ENCODE measurements around the gene EXOC4.
A peak's percentile ranks its signal among the peaks of the same experiment; 100 is the strongest.

The EXOC4 gene

DNA sequence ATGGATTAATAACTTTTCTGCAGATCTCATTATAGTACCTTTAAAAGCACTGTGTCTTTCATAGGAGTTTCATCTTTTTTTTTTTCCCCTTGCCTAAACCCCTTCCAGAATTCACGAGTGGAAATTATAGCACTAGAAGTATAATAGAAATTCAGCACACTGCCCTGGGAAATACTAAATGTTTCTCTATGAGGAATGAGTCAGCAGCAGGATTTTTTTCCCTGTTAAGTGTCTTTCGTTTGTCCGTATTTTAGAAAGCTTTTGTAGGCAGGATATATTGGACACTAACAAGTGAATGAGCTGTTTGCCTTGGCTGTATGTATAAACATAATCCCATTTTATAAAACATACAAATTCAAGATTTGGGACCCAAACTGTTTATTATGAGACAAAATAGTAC lies 105.8 kb downstream of the EXOC4 start:
- peak overlapping the region; percentile 0; the same call in 1 of the 2 replicates for H3K27ac ChIP-seq (ENCODE audit: low read depth, low read length)

DNA sequence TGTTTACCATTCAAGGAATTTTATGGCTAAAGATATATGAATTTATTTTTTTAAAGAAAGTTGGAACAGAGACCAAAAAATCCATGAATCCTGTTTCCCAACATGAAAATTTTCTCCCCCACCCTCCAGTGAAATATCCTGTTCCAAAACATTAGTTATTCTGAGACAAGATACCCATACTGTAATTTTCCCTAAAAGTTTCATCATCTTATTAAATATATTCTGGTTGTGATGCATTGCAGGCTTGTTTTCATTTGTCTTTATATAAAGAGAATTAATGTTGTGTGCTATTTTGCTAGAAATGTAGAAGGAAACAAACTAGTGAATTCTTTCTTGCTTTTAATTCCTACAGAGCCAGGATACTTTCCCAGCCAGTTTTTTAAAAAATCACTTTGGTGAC lies 106.6 kb downstream of the EXOC4 start:
- Histone ChIP-seq H3K27ac (ENCODE audit: low read depth, low read length) (no peak overlapping the region), H3K4me3 (ENCODE audit: low read depth, low read length) (no peak overlapping the region), H3K27me3 (ENCODE audit: insufficient read depth, low read length) (no peaks in the 10 kb centered on the region), H2AFZ (ENCODE audit: low read length, unreplicated experiment) (no peak overlapping the region), H3K79me2 (ENCODE audit: control insufficient read depth, insufficient read depth, low read length, unreplicated experiment) (no peaks in the 10 kb centered on the region), H3K4me1 (ENCODE audit: control insufficient read depth, insufficient read depth, low read length, unreplicated experiment) (peaks cover 24% of the 10 kb centered on the region), H3K36me3 (ENCODE audit: insufficient read depth, low read length) (peaks cover 6% of the 10 kb centered on the region)

More for the DNA sequence above, 105.8 kb downstream of the EXOC4 start:
- peaks cover 25% of the 10 kb centered on the region for H3K4me1 ChIP-seq (ENCODE audit: control insufficient read depth, insufficient read depth, low read length, unreplicated experiment)
- H3K79me2 ChIP-seq (ENCODE audit: control insufficient read depth, insufficient read depth, low read length, unreplicated experiment) = no peaks in the 10 kb centered on the region
- no peak overlapping the region for H3K4me3 ChIP-seq (ENCODE audit: low read depth, low read length)
- H3K27me3 ChIP-seq (ENCODE audit: insufficient read depth, low read length) = no peaks in the 10 kb centered on the region
- peaks cover 6% of the 10 kb centered on the region for H3K36me3 ChIP-seq (ENCODE audit: insufficient read depth, low read length)
- no peak overlapping the region for H2AFZ ChIP-seq (ENCODE audit: low read length, unreplicated experiment)

DNA sequence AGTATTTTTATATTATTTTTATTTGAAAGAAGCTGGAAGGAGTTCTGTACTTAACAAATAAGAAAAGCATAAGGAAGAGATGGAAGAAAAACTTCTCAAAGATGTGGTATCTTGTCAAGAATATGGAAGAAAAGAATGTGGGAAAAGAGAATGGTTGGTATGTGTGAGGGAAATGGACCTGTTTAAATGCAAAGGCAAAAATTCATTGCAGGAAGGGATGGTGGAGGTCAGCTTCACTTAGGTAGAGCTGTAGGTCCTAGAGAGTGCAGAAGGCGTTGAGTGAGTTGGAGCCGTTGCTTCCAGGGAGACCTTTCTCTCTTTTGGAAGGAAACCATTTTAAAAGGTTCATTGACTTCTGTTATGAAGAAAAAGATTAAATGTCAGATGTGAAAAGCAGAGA lies 107.3 kb downstream of the EXOC4 start:
- H3K4me1 ChIP-seq (ENCODE audit: control insufficient read depth, insufficient read depth, low read length, unreplicated experiment) = peaks cover 24% of the 10 kb centered on the region
- peaks cover 6% of the 10 kb centered on the region for H3K36me3 ChIP-seq (ENCODE audit: insufficient read depth, low read length)
- H3K27me3 ChIP-seq (ENCODE audit: insufficient read depth, low read length) = no peaks in the 10 kb centered on the region
- H3K27ac ChIP-seq (ENCODE audit: low read depth, low read length) = no peak overlapping the region
- H3K4me3 ChIP-seq (ENCODE audit: low read depth, low read length) = no peak overlapping the region
- no peaks in the 10 kb centered on the region for H3K79me2 ChIP-seq (ENCODE audit: control insufficient read depth, insufficient read depth, low read length, unreplicated experiment)
- H2AFZ ChIP-seq (ENCODE audit: low read length, unreplicated experiment) = no peak overlapping the region

DNA sequence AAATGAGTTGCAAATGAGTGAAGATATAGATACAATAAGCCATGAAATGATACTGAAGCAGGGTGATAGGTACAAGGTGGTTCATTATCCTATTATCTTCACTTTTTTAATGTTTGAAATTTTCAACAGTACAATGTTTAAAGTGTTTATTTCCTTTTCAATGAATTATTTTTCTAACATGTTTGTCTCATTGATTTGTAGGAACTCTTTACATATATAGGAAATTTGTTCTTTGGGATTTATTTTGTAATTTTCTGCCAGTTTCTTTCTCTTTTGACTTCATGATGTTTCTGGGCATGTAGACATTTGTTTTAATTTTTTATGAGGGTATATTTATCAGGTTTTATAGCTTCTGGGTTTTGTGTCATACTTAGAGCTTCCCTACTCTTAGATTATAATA lies 108.9 kb downstream of the EXOC4 start:
- peaks cover 30% of the 10 kb centered on the region for H3K4me1 ChIP-seq (ENCODE audit: control insufficient read depth, insufficient read depth, low read length, unreplicated experiment)
- H3K79me2 ChIP-seq (ENCODE audit: control insufficient read depth, insufficient read depth, low read length, unreplicated experiment) = no peaks in the 10 kb centered on the region
- no peak overlapping the region for H3K27ac ChIP-seq (ENCODE audit: low read depth, low read length)
- H3K27me3 ChIP-seq (ENCODE audit: insufficient read depth, low read length) = no peaks in the 10 kb centered on the region
- H3K36me3 ChIP-seq (ENCODE audit: insufficient read depth, low read length) = peaks cover 6% of the 10 kb centered on the region
- H3K4me3 ChIP-seq (ENCODE audit: low read depth, low read length) = no peak overlapping the region
- H2AFZ ChIP-seq (ENCODE audit: low read length, unreplicated experiment) = no peak overlapping the region

DNA sequence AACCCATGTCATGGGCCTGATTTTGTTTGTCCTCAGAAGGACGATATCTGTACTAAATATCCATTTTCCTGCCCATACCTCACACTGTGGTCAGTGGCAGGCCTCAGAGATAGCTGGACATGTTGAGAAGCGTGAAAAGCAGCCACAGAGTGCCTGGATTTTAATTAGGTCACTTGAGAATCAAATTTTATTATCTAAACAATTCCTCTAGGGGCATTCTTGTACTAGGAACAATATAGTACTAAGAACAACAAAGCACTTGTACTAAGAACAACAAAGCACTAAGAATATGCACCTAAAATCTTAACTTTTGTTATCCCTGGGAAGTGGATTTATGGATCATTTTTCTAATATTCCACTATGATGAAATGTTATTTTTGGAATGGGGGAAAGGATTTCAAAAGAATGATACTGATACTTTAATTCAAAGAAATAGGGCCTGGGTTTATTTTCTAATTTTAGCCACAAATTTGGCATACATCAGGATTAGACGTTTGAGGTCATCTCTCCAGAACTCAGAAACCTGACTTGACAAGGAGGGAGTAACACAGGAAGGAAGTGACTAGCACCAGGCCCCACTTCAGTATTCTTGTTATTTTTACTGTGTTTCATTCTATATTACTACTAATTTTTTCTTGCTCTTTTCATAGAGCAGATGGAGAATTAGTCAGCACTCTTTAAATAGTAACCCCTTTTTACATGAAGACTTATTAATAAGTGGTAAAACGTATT lies 112.2 kb downstream of the EXOC4 start:
- Histone ChIP-seq H3K36me3 (ENCODE audit: insufficient read depth, low read length) (peaks cover 6% of the 10 kb centered on the region), H3K4me1 (ENCODE audit: control insufficient read depth, insufficient read depth, low read length, unreplicated experiment) (peaks cover 18% of the 10 kb centered on the region), H2AFZ (ENCODE audit: low read length, unreplicated experiment) (no peak overlapping the region), H3K27me3 (ENCODE audit: insufficient read depth, low read length) (no peaks in the 10 kb centered on the region), H3K79me2 (ENCODE audit: control insufficient read depth, insufficient read depth, low read length, unreplicated experiment) (peaks cover 3% of the 10 kb centered on the region), H3K27ac (ENCODE audit: low read depth, low read length) (peak overlapping the region; percentile 75), H3K4me3 (ENCODE audit: low read depth, low read length) (no peak overlapping the region)

DNA sequence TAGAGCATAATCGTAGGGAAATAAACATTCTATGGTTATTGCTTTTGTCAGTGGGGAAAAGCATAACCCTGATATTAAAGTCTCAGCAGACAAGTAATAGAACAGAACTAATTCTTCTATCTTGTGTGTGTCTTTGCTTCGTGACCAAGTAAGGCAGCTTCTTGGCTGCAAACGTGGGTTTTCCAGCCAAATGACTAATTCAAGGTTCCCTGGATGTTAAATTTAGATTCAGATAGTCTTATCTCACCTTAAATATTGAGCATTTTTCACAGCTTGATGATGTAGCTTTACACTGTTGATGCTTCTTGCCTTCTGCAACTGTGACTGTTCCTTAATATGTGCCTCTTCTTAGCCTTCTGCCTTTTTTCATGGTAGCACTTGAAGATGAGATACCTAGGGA lies 113.0 kb downstream of the EXOC4 start:
- peak overlapping the region; percentile 75 for H3K27ac ChIP-seq (ENCODE audit: low read depth, low read length)
- peaks cover 18% of the 10 kb centered on the region for H3K4me1 ChIP-seq (ENCODE audit: control insufficient read depth, insufficient read depth, low read length, unreplicated experiment)
- no peaks in the 10 kb centered on the region for H3K27me3 ChIP-seq (ENCODE audit: insufficient read depth, low read length)
- no peak overlapping the region for H3K4me3 ChIP-seq (ENCODE audit: low read depth, low read length)
- H3K36me3 ChIP-seq (ENCODE audit: insufficient read depth, low read length) = peaks cover 6% of the 10 kb centered on the region
- peaks cover 3% of the 10 kb centered on the region for H3K79me2 ChIP-seq (ENCODE audit: control insufficient read depth, insufficient read depth, low read length, unreplicated experiment)
- no peak overlapping the region for H2AFZ ChIP-seq (ENCODE audit: low read length, unreplicated experiment)

DNA sequence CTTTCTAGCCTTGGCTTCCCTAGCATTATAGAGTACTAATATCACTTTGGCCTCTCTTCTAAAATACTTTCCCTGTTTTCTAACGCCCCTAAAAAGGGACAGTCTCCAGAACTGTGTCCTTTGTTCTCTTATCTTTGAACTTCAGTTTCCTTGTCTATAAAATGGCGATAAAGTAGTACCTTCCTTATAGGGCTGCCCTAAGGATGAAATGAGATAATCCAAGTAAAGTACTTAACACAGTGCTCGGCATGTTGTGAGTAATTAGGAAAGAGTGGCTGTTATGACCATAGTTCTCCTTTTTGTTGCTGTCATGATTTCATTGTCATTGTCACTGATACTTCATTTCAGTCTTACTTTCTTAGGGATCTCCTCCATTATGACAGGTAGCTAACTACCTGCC lies 114.7 kb downstream of the EXOC4 start:
- Histone ChIP-seq H3K4me1 (ENCODE audit: control insufficient read depth, insufficient read depth, low read length, unreplicated experiment) (peaks cover 18% of the 10 kb centered on the region), H2AFZ (ENCODE audit: low read length, unreplicated experiment) (no peak overlapping the region), H3K27ac (ENCODE audit: low read depth, low read length) (no peak overlapping the region), H3K79me2 (ENCODE audit: control insufficient read depth, insufficient read depth, low read length, unreplicated experiment) (peaks cover 3% of the 10 kb centered on the region), H3K36me3 (ENCODE audit: insufficient read depth, low read length) (no peaks in the 10 kb centered on the region), H3K27me3 (ENCODE audit: insufficient read depth, low read length) (no peaks in the 10 kb centered on the region), H3K4me3 (ENCODE audit: low read depth, low read length) (no peak overlapping the region)

DNA sequence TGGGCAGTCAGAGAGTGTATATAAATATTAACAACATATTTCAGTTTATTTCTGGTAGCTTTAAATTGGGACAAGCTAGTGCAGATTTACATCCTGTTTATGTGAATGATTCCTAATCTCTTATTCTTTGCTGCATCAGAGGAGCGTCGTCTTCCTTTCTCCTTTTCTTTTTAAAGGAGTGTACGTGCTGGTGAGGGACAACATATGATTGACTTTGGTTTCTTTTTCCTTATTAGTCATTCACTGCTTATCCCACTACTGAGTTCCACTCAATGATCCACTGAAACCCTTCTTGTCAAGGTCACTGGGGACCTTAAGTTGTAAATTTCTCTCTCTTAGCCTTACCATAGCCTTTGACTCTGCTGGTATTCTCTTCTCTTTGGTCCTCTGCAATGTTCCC lies 116.3 kb downstream of the EXOC4 start:
- Histone ChIP-seq H3K36me3 (ENCODE audit: insufficient read depth, low read length) (no peaks in the 10 kb centered on the region), H3K4me1 (ENCODE audit: control insufficient read depth, insufficient read depth, low read length, unreplicated experiment) (peaks cover 18% of the 10 kb centered on the region), H3K4me3 (ENCODE audit: low read depth, low read length) (no peak overlapping the region), H3K79me2 (ENCODE audit: control insufficient read depth, insufficient read depth, low read length, unreplicated experiment) (peaks cover 3% of the 10 kb centered on the region), H3K27ac (ENCODE audit: low read depth, low read length) (no peak overlapping the region), H2AFZ (ENCODE audit: low read length, unreplicated experiment) (no peak overlapping the region), H3K27me3 (ENCODE audit: insufficient read depth, low read length) (no peaks in the 10 kb centered on the region)

DNA sequence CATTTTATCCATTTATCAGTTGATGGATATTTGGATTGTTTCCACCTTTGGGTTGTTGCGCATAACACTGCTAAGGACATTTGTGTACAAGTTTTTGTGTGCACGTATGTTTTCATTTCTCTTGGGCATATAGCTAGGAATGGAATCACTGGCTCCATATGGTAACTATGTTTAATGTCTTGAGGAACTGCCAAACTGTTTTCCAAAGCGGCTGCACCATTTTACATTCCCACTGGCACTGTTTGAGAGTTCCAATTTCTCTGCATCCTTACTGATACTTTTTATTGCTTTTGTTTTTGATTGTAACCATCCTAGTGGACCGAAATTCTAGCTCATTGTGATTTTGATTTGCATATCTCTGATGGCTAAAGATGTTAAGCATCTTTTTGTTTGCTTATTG lies 118.7 kb downstream of the EXOC4 start:
- Histone ChIP-seq H2AFZ (ENCODE audit: low read length, unreplicated experiment) (no peak overlapping the region), H3K27me3 (ENCODE audit: insufficient read depth, low read length) (no peaks in the 10 kb centered on the region), H3K36me3 (ENCODE audit: insufficient read depth, low read length) (peaks cover 11% of the 10 kb centered on the region), H3K27ac (ENCODE audit: low read depth, low read length) (no peak overlapping the region), H3K4me3 (ENCODE audit: low read depth, low read length) (no peak overlapping the region), H3K79me2 (ENCODE audit: control insufficient read depth, insufficient read depth, low read length, unreplicated experiment) (peaks cover 3% of the 10 kb centered on the region), H3K4me1 (ENCODE audit: control insufficient read depth, insufficient read depth, low read length, unreplicated experiment) (no peaks in the 10 kb centered on the region)

DNA sequence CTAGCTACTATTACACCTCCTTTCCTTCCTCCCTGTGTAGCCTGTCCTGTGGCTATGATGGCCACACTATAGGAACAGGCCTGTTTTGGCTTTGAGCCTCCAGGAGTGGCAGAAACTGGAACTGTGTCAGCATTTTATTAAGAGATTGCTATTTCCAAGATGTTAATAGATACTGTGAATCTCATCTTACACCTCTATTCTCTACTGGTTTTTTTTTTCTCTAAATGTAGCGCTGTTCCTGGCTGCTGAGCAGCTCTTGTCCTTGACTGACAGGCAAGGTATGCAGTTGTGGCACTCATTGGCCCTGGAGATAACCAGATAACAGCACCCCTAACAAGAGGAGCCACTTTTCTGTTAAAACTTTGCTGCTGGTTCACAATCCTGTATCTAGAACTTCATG lies 119.5 kb downstream of the EXOC4 start:
- Histone ChIP-seq H3K4me1 (ENCODE audit: control insufficient read depth, insufficient read depth, low read length, unreplicated experiment) (no peaks in the 10 kb centered on the region), H3K36me3 (ENCODE audit: insufficient read depth, low read length) (peaks cover 14% of the 10 kb centered on the region), H2AFZ (ENCODE audit: low read length, unreplicated experiment) (no peak overlapping the region), H3K27me3 (ENCODE audit: insufficient read depth, low read length) (no peaks in the 10 kb centered on the region), H3K79me2 (ENCODE audit: control insufficient read depth, insufficient read depth, low read length, unreplicated experiment) (no peaks in the 10 kb centered on the region), H3K27ac (ENCODE audit: low read depth, low read length) (no peak overlapping the region), H3K4me3 (ENCODE audit: low read depth, low read length) (no peak overlapping the region)

DNA sequence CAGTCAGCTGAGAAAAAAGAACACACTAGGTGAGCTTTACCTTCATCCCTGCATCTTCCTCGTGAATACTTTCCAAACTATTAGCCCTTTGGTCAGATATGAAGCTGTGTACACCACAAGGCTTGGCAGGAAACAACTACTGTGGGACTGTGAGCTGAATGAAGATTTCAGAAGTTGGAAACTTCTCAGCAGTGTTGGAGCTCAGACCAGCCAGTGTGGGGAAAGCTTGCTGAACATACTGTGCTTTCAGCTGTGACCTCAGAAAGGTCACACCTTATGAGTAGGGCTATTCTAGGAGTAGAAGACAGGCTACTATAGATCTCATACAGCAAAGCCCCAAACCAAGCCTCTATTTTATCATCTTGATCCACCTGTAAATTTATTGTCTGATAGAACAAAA lies 123.6 kb downstream of the EXOC4 start:
- H3K27me3 ChIP-seq (ENCODE audit: insufficient read depth, low read length) = no peaks in the 10 kb centered on the region
- H3K27ac ChIP-seq (ENCODE audit: low read depth, low read length) = no peak overlapping the region
- H3K4me1 ChIP-seq (ENCODE audit: control insufficient read depth, insufficient read depth, low read length, unreplicated experiment) = no peaks in the 10 kb centered on the region
- H3K4me3 ChIP-seq (ENCODE audit: low read depth, low read length) = no peak overlapping the region
- H2AFZ ChIP-seq (ENCODE audit: low read length, unreplicated experiment) = no peak overlapping the region
- H3K36me3 ChIP-seq (ENCODE audit: insufficient read depth, low read length) = peaks cover 23% of the 10 kb centered on the region
- no peaks in the 10 kb centered on the region for H3K79me2 ChIP-seq (ENCODE audit: control insufficient read depth, insufficient read depth, low read length, unreplicated experiment)

All from ACC112 (cell line).